HEK293 (cell line): ENCODE measurements around the gene ZNF518B.

Source experiments
- CTCF ChIA-PET: fragments of 350-600 bp; formaldehyde crosslinking; extraction: SDS; loops from one replicate; lab custom pipeline; 2021; ENCODE audit warnings: antibody characterized with exemption; lab: Yijun Ruan, JAX
- POLR2A ChIA-PET: fragments of 300-600 bp; formaldehyde crosslinking; extraction: SDS; loops from one replicate; lab custom pipeline; 2020; ENCODE audit warnings: antibody characterized with exemption, inconsistent platforms; lab: Yijun Ruan, JAX
- H3K27ac ChIP-seq: fragments of 200-500 bp; sonication (Bioruptor generic); 2 replicates; pipeline ENCODE4 v1.5.1; 2014; ENCODE audit warnings: low read depth, low read length, control low read depth, inconsistent platforms; ENCODE audit errors: extremely low read depth
- H3K36me3 ChIP-seq, 2 experiments: fragments of 200-500 bp in 1 of 2; sonication (Bioruptor generic) in 1 of 2; 1 replicate in 1 of 2; 2 replicates in 1 of 2; pipeline ENCODE4 v1.5.1; 2014 to 2017; ENCODE audit warnings: inconsistent platforms in 2 of 2, low read length in 2 of 2; ENCODE audit not compliant: control insufficient read depth in 2 of 2, insufficient read depth in 1 of 2
- H3K4me1 ChIP-seq: fragments of 200-500 bp; sonication (Bioruptor generic); 2 replicates; pipeline ENCODE4 v1.5.1; 2014; ENCODE audit warnings: mild to moderate bottlenecking, low read length, inconsistent platforms; ENCODE audit not compliant: control insufficient read depth, insufficient read depth
- H3K4me3 ChIP-seq: 2 replicates; pipeline ENCODE4 v1.5.1; 2011; ENCODE audit warnings: low read depth, mild to moderate bottlenecking, control low read depth, low read length, moderate library complexity
- H3K9me3 ChIP-seq: fragments of 200-500 bp; sonication (Bioruptor generic); 2 replicates; pipeline ENCODE4 v1.5.1; 2014; ENCODE audit warnings: low read depth, low read length, inconsistent platforms; ENCODE audit not compliant: control insufficient read depth, insufficient read depth
- HOXD13 ChIP-seq: sonication (generic); formaldehyde crosslinking; IDR thresholded peaks from 2 replicates; pipeline ENCODE4 v1.8.0; 2022; ENCODE audit warnings: missing genetic modification reagents, borderline replicate concordance
- SCRT1 ChIP-seq: fragments of 450-650 bp; formaldehyde crosslinking; IDR thresholded peaks from 2 replicates; pipeline ENCODE4 v1.5.1; 2016; ENCODE audit warnings: missing biosample characterization, missing genetic modification characterization, borderline replicate concordance
- SETDB1 ChIP-seq: IDR thresholded peaks from one replicate; pipeline ENCODE4 v1.6.1; 2017; ENCODE audit warnings: mild to moderate bottlenecking, low read length, moderate library complexity, mixed read lengths; ENCODE audit not compliant: insufficient read length
- ZBTB48 ChIP-seq: fragments of 450-650 bp; formaldehyde crosslinking; IDR thresholded peaks from 2 replicates; pipeline ENCODE4 v1.5.1; 2016; ENCODE audit warnings: missing biosample characterization, missing genetic modification characterization
- ZBTB7A ChIP-seq: fragments of 450-650 bp; formaldehyde crosslinking; IDR thresholded peaks from 2 replicates; pipeline ENCODE4 v1.5.1; 2016; ENCODE audit warnings: low read depth, missing biosample characterization, missing genetic modification characterization
- ZFP69B ChIP-seq: fragments of 450-650 bp; formaldehyde crosslinking; IDR thresholded peaks from 2 replicates; pipeline ENCODE4 v1.5.1; 2016; ENCODE audit warnings: missing biosample characterization, missing genetic modification characterization
- ZNF138 ChIP-seq: fragments of 450-650 bp; formaldehyde crosslinking; IDR thresholded peaks from 2 replicates; pipeline ENCODE4 v1.5.1; 2016; ENCODE audit warnings: missing biosample characterization, missing genetic modification characterization, borderline replicate concordance
- ZNF146 ChIP-seq: fragments of 450-650 bp; formaldehyde crosslinking; IDR thresholded peaks from 2 replicates; pipeline ENCODE4 v1.5.1; 2016; ENCODE audit warnings: missing biosample characterization, missing genetic modification characterization
- ZNF16 ChIP-seq: fragments of 450-650 bp; formaldehyde crosslinking; IDR thresholded peaks from 2 replicates; pipeline ENCODE4 v1.5.1; 2016; ENCODE audit warnings: low read depth, missing biosample characterization, missing genetic modification characterization
- ZNF174 ChIP-seq: fragments of 450-650 bp; formaldehyde crosslinking; IDR thresholded peaks from 2 replicates; pipeline ENCODE4 v1.5.0; 2017; ENCODE audit warnings: missing biosample characterization, mild to moderate bottlenecking, missing genetic modification characterization
- ZNF266 ChIP-seq: fragments of 450-650 bp; formaldehyde crosslinking; IDR thresholded peaks from 2 replicates; pipeline ENCODE4 v1.5.1; 2016; ENCODE audit warnings: missing biosample characterization, missing genetic modification characterization, low read depth
- ZNF335 ChIP-seq: fragments of 450-650 bp; formaldehyde crosslinking; conservative IDR thresholded peaks from 2 replicates; pipeline ENCODE4 v1.5.1; 2016; ENCODE audit warnings: missing biosample characterization, missing genetic modification characterization
- ZNF350 ChIP-seq: fragments of 450-650 bp; formaldehyde crosslinking; IDR thresholded peaks from 2 replicates; pipeline ENCODE4 v1.5.0; 2017; ENCODE audit warnings: missing biosample characterization, mild to moderate bottlenecking, missing genetic modification characterization
- ZNF366 ChIP-seq: fragments of 450-650 bp; formaldehyde crosslinking; conservative IDR thresholded peaks from 2 replicates; pipeline ENCODE4 v1.5.1; 2016; ENCODE audit warnings: missing biosample characterization, missing genetic modification characterization
- ZNF416 ChIP-seq: fragments of 450-650 bp; formaldehyde crosslinking; IDR thresholded peaks from 2 replicates; pipeline ENCODE4 v1.5.1; 2016; ENCODE audit warnings: missing biosample characterization, missing genetic modification characterization
- ZNF560 ChIP-seq: fragments of 450-650 bp; formaldehyde crosslinking; IDR thresholded peaks from 2 replicates; pipeline ENCODE4 v1.5.1; 2017; ENCODE audit warnings: missing biosample characterization, missing genetic modification characterization, borderline replicate concordance
- ZNF596 ChIP-seq: fragments of 450-650 bp; IDR thresholded peaks from 2 replicates; pipeline ENCODE4 v1.5.0; 2018; ENCODE audit warnings: missing biosample characterization, mild to moderate bottlenecking, missing genetic modification characterization, moderate library complexity
- ZNF621 ChIP-seq: fragments of 450-650 bp; formaldehyde crosslinking; IDR thresholded peaks from 2 replicates; pipeline ENCODE4 v1.5.1; 2017; ENCODE audit warnings: missing biosample characterization, missing genetic modification characterization
- ZNF776 ChIP-seq: fragments of 450-650 bp; formaldehyde crosslinking; IDR thresholded peaks from 2 replicates; pipeline ENCODE4 v1.5.0; 2017; ENCODE audit warnings: missing biosample characterization, missing genetic modification characterization, borderline replicate concordance
- ZNF843 ChIP-seq: fragments of 450-650 bp; formaldehyde crosslinking; IDR thresholded peaks from 2 replicates; pipeline ENCODE4 v1.5.1; 2016; ENCODE audit warnings: missing biosample characterization, missing genetic modification characterization
- TF ChIP-seq, protein P1 (sequence below): fragments of 450-650 bp; formaldehyde crosslinking; optimal IDR thresholded peaks from 2 replicates; pipeline ENCODE3; 2016; ENCODE audit warnings: missing biosample characterization, mild to moderate bottlenecking, missing genetic modification characterization
- TF ChIP-seq, protein P2 (sequence below): fragments of 450-650 bp; formaldehyde crosslinking; IDR thresholded peaks from 2 replicates; pipeline ENCODE4 v1.5.1; 2016; ENCODE audit warnings: missing biosample characterization, missing genetic modification characterization
- TF ChIP-seq, protein P3 (sequence below): fragments of 450-650 bp; formaldehyde crosslinking; IDR thresholded peaks from 2 replicates; pipeline ENCODE4 v1.5.1; 2017; ENCODE audit warnings: missing biosample characterization, missing genetic modification characterization
- TF ChIP-seq, protein P4 (sequence below): fragments of 450-650 bp; formaldehyde crosslinking; IDR thresholded peaks from 2 replicates; pipeline ENCODE4 v1.5.1; 2016; ENCODE audit warnings: missing biosample characterization, missing genetic modification characterization

The ZNF518B gene, protein sequence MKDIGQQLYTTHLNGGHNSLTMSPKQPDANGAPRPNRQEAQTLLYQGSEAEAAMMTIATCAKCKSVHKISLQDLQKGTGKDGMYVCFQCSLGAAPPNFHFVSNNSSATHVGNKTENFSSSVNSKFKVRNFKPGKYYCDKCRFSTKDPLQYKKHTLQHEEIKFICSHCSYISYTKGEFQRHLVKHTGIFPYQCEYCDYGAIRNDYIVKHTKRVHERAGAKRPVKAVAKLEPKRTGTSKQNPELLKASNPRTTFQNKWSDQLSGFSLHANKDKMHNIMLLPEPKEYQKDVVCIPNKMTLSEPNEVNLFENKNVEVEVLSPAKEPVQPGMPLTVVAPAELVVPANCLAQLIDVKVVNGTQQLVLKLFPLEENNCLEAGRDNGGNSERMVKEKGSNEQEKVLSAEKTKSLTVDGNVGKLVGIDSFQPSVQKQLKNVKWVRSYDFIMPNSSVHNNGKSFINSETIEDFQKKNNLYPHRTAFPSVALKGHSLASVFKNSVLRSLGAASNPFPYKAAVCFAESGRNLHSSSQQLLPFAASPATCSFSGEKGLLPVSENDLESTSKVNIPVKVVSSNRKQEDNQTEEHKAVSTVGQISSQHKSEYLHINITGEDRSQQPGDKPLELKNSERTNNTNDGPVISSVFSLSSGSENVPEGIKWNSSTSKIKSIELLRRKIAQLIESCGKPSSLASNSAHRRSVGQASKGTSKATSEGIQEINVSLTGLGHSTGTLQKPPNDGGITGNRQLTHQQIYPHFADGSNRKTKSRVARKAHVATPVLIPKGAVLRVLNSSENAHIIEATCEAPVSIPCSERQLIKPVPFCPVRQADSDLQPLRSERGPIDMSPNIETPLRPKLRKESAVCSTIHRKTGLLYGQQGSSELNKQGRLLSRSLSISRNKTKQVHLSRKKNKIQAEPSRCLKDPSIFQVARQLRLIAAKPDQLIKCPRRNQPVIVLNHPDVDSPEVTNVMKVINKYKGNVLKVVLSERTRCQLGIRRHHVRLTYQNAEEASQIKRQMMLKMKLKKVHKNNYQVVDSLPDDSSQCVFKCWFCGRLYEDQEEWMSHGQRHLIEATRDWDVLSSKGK

DNA sequence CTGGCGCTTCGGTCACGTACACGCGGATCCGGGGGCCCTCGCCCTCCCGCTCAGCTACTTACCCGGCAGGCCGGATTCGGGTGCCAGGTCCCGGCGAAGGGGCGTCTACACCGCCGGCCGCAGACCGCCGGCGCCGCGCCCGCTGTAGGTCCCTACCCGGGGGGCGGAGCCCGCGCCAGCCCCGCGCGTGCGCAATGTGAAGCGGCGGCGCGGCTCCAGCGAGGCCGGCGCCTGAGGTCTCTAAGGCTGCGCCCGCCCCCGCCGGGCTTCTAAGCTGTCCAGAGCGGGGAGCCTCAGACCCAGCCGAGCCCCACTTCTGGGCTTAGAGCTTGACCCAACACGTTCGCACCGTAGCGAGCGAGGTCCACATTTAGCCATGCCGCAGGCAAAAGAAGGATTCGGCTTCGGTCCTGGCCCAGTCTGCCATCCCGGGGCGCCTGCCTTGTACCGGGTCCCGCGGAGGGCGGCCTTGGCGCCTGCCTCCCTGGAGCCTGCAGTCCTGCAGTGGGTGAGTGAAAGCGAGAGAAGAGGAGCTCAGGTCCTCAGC lies at the start of gene ZNF518B:
ZNF518B (minus strand) TSS at position 172 of the 547 bp plus-strand sequence. CDS start 11,098 bp downstream, outside the sequence.
- H3K27ac ChIP-seq = peak within 1 kb of the TSS; percentile 16; the same call in 1 of the 2 replicates
- TF ChIP-seq ZNF621 (no peak), ZNF146 (tag by site-specific recombination) (no peak), ZNF335 (tag by site-specific recombination) (peak; percentile 83), ZNF560 (peak; percentile 64; the same call in 1 of the 2 replicates), SETDB1 (peak; percentile 59), ZNF350 (tag by site-specific recombination) (no peak)
- TF ChIP-seq, protein P1, sequence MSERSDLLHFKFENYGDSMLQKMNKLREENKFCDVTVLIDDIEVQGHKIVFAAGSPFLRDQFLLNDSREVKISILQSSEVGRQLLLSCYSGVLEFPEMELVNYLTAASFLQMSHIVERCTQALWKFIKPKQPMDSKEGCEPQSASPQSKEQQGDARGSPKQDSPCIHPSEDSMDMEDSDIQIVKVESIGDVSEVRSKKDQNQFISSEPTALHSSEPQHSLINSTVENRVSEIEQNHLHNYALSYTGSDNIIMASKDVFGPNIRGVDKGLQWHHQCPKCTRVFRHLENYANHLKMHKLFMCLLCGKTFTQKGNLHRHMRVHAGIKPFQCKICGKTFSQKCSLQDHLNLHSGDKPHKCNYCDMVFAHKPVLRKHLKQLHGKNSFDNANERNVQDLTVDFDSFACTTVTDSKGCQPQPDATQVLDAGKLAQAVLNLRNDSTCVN (tag by site-specific recombination) = peak; percentile 34
- TF ChIP-seq, all 188 proteins: peak for 4
- H3K9me3 ChIP-seq = no peaks in the 10 kb centered on the region
- H3K4me1 ChIP-seq = no peaks in the 10 kb centered on the region
- H3K36me3 ChIP-seq = peaks cover 0 to 33% of the 10 kb centered on the region in 2 experiments; a peak in 1 of 3 replicates
- CTCF ChIA-PET = interaction anchor here (1.2 kb wide), 1 partner anchor 81 kb away, joined by 5 read pairs; no protein-coding TSS in a partner anchor
- POLR2A ChIA-PET = no interaction called here
- H3K4me3 ChIP-seq = peak within 1 kb of the TSS; percentile 54

DNA sequence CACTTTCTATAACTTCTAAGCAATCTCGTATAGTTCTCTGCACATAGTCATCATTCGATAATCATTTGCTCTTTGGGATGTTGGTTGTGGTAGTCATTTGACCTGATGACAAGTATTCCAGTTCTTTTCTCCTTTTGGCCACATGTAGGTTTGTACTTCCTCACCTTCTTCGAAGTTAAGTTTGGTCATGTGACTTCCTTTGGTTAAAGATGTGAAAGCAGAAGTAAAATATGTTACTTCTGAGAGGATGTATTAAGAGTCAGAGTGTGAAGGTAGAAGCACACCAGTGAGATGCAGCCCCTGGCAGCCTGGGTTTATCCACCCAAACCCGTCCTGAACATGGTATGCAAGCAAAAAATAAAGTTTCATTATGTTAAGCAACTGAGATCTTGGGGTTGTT lies 48.9 kb upstream of the ZNF518B start:
- no peaks in the 10 kb centered on the region for H3K4me1 ChIP-seq
- no peaks in the 10 kb centered on the region for H3K36me3 ChIP-seq
- TF ChIP-seq ZBTB7A (no peak), ZNF776 (tag by site-specific recombination) (no peak), HOXD13 (no peak), ZNF596 (tag by site-specific recombination) (no peak), SCRT1 (tag by site-specific recombination) (no peak), ZNF416 (tag by site-specific recombination) (no peak), ZNF843 (no peak), ZNF266 (tag by site-specific recombination) (no peak), ZNF174 (tag by site-specific recombination) (no peak), ZNF16 (tag by site-specific recombination) (no peak), ZBTB48 (no peak), ZNF366 (no peak), ZFP69B (tag by site-specific recombination) (no peak), ZNF138 (tag by site-specific recombination) (no peak)
- TF ChIP-seq, protein P2, sequence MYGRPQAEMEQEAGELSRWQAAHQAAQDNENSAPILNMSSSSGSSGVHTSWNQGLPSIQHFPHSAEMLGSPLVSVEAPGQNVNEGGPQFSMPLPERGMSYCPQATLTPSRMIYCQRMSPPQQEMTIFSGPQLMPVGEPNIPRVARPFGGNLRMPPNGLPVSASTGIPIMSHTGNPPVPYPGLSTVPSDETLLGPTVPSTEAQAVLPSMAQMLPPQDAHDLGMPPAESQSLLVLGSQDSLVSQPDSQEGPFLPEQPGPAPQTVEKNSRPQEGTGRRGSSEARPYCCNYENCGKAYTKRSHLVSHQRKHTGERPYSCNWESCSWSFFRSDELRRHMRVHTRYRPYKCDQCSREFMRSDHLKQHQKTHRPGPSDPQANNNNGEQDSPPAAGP (tag by site-specific recombination) = no peak
- TF ChIP-seq, protein P3, sequence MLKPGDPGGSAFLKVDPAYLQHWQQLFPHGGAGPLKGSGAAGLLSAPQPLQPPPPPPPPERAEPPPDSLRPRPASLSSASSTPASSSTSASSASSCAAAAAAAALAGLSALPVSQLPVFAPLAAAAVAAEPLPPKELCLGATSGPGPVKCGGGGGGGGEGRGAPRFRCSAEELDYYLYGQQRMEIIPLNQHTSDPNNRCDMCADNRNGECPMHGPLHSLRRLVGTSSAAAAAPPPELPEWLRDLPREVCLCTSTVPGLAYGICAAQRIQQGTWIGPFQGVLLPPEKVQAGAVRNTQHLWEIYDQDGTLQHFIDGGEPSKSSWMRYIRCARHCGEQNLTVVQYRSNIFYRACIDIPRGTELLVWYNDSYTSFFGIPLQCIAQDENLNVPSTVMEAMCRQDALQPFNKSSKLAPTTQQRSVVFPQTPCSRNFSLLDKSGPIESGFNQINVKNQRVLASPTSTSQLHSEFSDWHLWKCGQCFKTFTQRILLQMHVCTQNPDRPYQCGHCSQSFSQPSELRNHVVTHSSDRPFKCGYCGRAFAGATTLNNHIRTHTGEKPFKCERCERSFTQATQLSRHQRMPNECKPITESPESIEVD = no peak
- TF ChIP-seq, protein P4, sequence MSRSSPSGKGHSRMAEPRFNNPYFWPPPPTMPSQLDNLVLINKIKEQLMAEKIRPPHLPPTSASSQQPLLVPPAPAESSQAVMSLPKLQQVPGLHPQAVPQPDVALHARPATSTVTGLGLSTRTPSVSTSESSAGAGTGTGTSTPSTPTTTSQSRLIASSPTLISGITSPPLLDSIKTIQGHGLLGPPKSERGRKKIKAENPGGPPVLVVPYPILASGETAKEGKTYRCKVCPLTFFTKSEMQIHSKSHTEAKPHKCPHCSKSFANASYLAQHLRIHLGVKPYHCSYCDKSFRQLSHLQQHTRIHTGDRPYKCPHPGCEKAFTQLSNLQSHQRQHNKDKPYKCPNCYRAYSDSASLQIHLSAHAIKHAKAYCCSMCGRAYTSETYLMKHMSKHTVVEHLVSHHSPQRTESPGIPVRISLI (tag by site-specific recombination) = no peak
- no peak overlapping the region for H3K27ac ChIP-seq
- no peak overlapping the region for H3K4me3 ChIP-seq
- ChIA-PET POLR2A (no interaction called here), CTCF (no interaction called here)
- no peaks in the 10 kb centered on the region for H3K9me3 ChIP-seq
